ENCODE measurements around the gene SERINC4.

Gene SERINC4

GRCh38 chr15:43777267-43777914 lies 22.6 kb downstream of the SERINC4 start:
- Histone ChIP-seq H3K4me3 (ENCODE audit: insufficient read depth, low read depth, low read length, poor library complexity, severe bottlenecking) (peak overlapping the region; percentile 85), H3K27ac (ENCODE audit: insufficient read depth, low read length, poor library complexity, severe bottlenecking) (peak overlapping the region; percentile 61)
- peak; percentile 79 to 84 (median 79) for DNase-seq

GRCh38 chr15:43776718-43777266 lies 23.2 kb downstream of the SERINC4 start, which contains the start of gene ELL3:
Gene ELL3 (minus strand): TSS chr15:43776966. CDS start chr15:43776901, 65 bp downstream.
- H3K4me1 ChIP-seq (ENCODE audit: control insufficient read depth, insufficient read depth, low read length, poor library complexity, severe bottlenecking) = peaks cover 10% of the 10 kb centered on the region
- H3K4me3 ChIP-seq (ENCODE audit: insufficient read depth, low read depth, low read length, poor library complexity, severe bottlenecking) = peak within 1 kb of the TSS; percentile 85
- H3K27ac ChIP-seq (ENCODE audit: insufficient read depth, low read length, poor library complexity, severe bottlenecking) = peak within 1 kb of the TSS; percentile 61
- no peaks in the 10 kb centered on the region for H3K9me3 ChIP-seq (ENCODE audit: control insufficient read depth, low read length)
- peak; percentile 62 to 72 (median 69) for DNase-seq
- H3K36me3 ChIP-seq (ENCODE audit: control insufficient read depth, insufficient read depth, low read length) = peaks cover 16% of the 10 kb centered on the region
- H3K27me3 ChIP-seq (replicated peaks; ENCODE audit: control insufficient read depth, insufficient read depth, low read length, poor library complexity, severe bottlenecking) = no peaks in the 10 kb centered on the region

More at GRCh38 chr15:43777267-43777914, 22.6 kb downstream of the SERINC4 start:
- peaks cover 10% of the 10 kb centered on the region for H3K4me1 ChIP-seq (ENCODE audit: control insufficient read depth, insufficient read depth, low read length, poor library complexity, severe bottlenecking)
- H3K9me3 ChIP-seq (ENCODE audit: control insufficient read depth, low read length) = no peaks in the 10 kb centered on the region
- peaks cover 10% of the 10 kb centered on the region for H3K36me3 ChIP-seq (ENCODE audit: control insufficient read depth, insufficient read depth, low read length)
- H3K27me3 ChIP-seq (replicated peaks; ENCODE audit: control insufficient read depth, insufficient read depth, low read length, poor library complexity, severe bottlenecking) = no peaks in the 10 kb centered on the region

GRCh38 chr15:43776101-43776717 lies 23.8 kb downstream of the SERINC4 start:
- Histone ChIP-seq H3K27me3 (replicated peaks; ENCODE audit: control insufficient read depth, insufficient read depth, low read length, poor library complexity, severe bottlenecking) (no peaks in the 10 kb centered on the region), H3K36me3 (ENCODE audit: control insufficient read depth, insufficient read depth, low read length) (peaks cover 21% of the 10 kb centered on the region), H3K9me3 (ENCODE audit: control insufficient read depth, low read length) (no peaks in the 10 kb centered on the region), H3K4me1 (ENCODE audit: control insufficient read depth, insufficient read depth, low read length, poor library complexity, severe bottlenecking) (peaks cover 10% of the 10 kb centered on the region), H3K27ac (ENCODE audit: insufficient read depth, low read length, poor library complexity, severe bottlenecking) (peak overlapping the region; percentile 28), H3K4me3 (ENCODE audit: insufficient read depth, low read depth, low read length, poor library complexity, severe bottlenecking) (peak overlapping the region; percentile 85)
- no peak for DNase-seq

GRCh38 chr15:43775411-43775965 lies 24.5 kb downstream of the SERINC4 start:
- Histone ChIP-seq H3K27me3 (replicated peaks; ENCODE audit: control insufficient read depth, insufficient read depth, low read length, poor library complexity, severe bottlenecking) (no peaks in the 10 kb centered on the region), H3K9me3 (ENCODE audit: control insufficient read depth, low read length) (no peaks in the 10 kb centered on the region), H3K36me3 (ENCODE audit: control insufficient read depth, insufficient read depth, low read length) (peaks cover 28% of the 10 kb centered on the region), H3K4me1 (ENCODE audit: control insufficient read depth, insufficient read depth, low read length, poor library complexity, severe bottlenecking) (peaks cover 10% of the 10 kb centered on the region), H3K4me3 (ENCODE audit: insufficient read depth, low read depth, low read length, poor library complexity, severe bottlenecking) (no peak overlapping the region), H3K27ac (ENCODE audit: insufficient read depth, low read length, poor library complexity, severe bottlenecking) (no peak overlapping the region)
- DNase-seq = no peak

GRCh38 chr15:43774062-43774461 lies 26.0 kb downstream of the SERINC4 start:
- H3K36me3 ChIP-seq (ENCODE audit: control insufficient read depth, insufficient read depth, low read length) = peaks cover 42% of the 10 kb centered on the region

GRCh38 chr15:43772624-43773023 lies 27.4 kb downstream of the SERINC4 start:
- Histone ChIP-seq H3K36me3 (ENCODE audit: control insufficient read depth, insufficient read depth, low read length) (peaks cover 55% of the 10 kb centered on the region), H3K27me3 (replicated peaks; ENCODE audit: control insufficient read depth, insufficient read depth, low read length, poor library complexity, severe bottlenecking) (no peaks in the 10 kb centered on the region), H3K9me3 (ENCODE audit: control insufficient read depth, low read length) (no peaks in the 10 kb centered on the region), H3K4me3 (ENCODE audit: insufficient read depth, low read depth, low read length, poor library complexity, severe bottlenecking) (no peak overlapping the region), H3K27ac (ENCODE audit: insufficient read depth, low read length, poor library complexity, severe bottlenecking) (no peak overlapping the region), H3K4me1 (ENCODE audit: control insufficient read depth, insufficient read depth, low read length, poor library complexity, severe bottlenecking) (peaks cover 5% of the 10 kb centered on the region)
- DNase-seq = no peak

More at GRCh38 chr15:43774062-43774461, 26.0 kb downstream of the SERINC4 start:
- DNase-seq = no peak
- peaks cover 10% of the 10 kb centered on the region for H3K4me1 ChIP-seq (ENCODE audit: control insufficient read depth, insufficient read depth, low read length, poor library complexity, severe bottlenecking)
- H3K4me3 ChIP-seq (ENCODE audit: insufficient read depth, low read depth, low read length, poor library complexity, severe bottlenecking) = no peak overlapping the region
- no peak overlapping the region for H3K27ac ChIP-seq (ENCODE audit: insufficient read depth, low read length, poor library complexity, severe bottlenecking)
- no peaks in the 10 kb centered on the region for H3K27me3 ChIP-seq (replicated peaks; ENCODE audit: control insufficient read depth, insufficient read depth, low read length, poor library complexity, severe bottlenecking)
- no peaks in the 10 kb centered on the region for H3K9me3 ChIP-seq (ENCODE audit: control insufficient read depth, low read length)

GRCh38 chr15:43771816-43772215 lies 28.2 kb downstream of the SERINC4 start:
- H3K4me1 ChIP-seq (ENCODE audit: control insufficient read depth, insufficient read depth, low read length, poor library complexity, severe bottlenecking) = peaks cover 5% of the 10 kb centered on the region
- H3K9me3 ChIP-seq (ENCODE audit: control insufficient read depth, low read length) = no peaks in the 10 kb centered on the region
- H3K27ac ChIP-seq (ENCODE audit: insufficient read depth, low read length, poor library complexity, severe bottlenecking) = no peak overlapping the region
- H3K36me3 ChIP-seq (ENCODE audit: control insufficient read depth, insufficient read depth, low read length) = peaks cover 62% of the 10 kb centered on the region
- DNase-seq = no peak
- H3K4me3 ChIP-seq (ENCODE audit: insufficient read depth, low read depth, low read length, poor library complexity, severe bottlenecking) = no peak overlapping the region
- H3K27me3 ChIP-seq (replicated peaks; ENCODE audit: control insufficient read depth, insufficient read depth, low read length, poor library complexity, severe bottlenecking) = no peaks in the 10 kb centered on the region

GRCh38 chr15:43769584-43770228 lies 30.3 kb downstream of the SERINC4 start:
- Histone ChIP-seq H3K4me1 (ENCODE audit: control insufficient read depth, insufficient read depth, low read length, poor library complexity, severe bottlenecking) (no peaks in the 10 kb centered on the region), H3K27ac (ENCODE audit: insufficient read depth, low read length, poor library complexity, severe bottlenecking) (no peak overlapping the region), H3K9me3 (ENCODE audit: control insufficient read depth, low read length) (no peaks in the 10 kb centered on the region), H3K27me3 (replicated peaks; ENCODE audit: control insufficient read depth, insufficient read depth, low read length, poor library complexity, severe bottlenecking) (no peaks in the 10 kb centered on the region), H3K36me3 (ENCODE audit: control insufficient read depth, insufficient read depth, low read length) (peaks cover 83% of the 10 kb centered on the region), H3K4me3 (ENCODE audit: insufficient read depth, low read depth, low read length, poor library complexity, severe bottlenecking) (no peak overlapping the region)
- peak in 1 of 3 donors; percentile 37 for DNase-seq

- no peak overlapping the region for H3K27ac ChIP-seq (ENCODE audit: insufficient read depth, low read length, poor library complexity, severe bottlenecking)
- no peak for DNase-seq
- no peaks in the 10 kb centered on the region for H3K4me1 ChIP-seq (ENCODE audit: control insufficient read depth, insufficient read depth, low read length, poor library complexity, severe bottlenecking)
- H3K36me3 ChIP-seq (ENCODE audit: control insufficient read depth, insufficient read depth, low read length) = peaks cover 81% of the 10 kb centered on the region
- no peaks in the 10 kb centered on the region for H3K9me3 ChIP-seq (ENCODE audit: control insufficient read depth, low read length)
- no peak overlapping the region for H3K4me3 ChIP-seq (ENCODE audit: insufficient read depth, low read depth, low read length, poor library complexity, severe bottlenecking)
- no peaks in the 10 kb centered on the region for H3K27me3 ChIP-seq (replicated peaks; ENCODE audit: control insufficient read depth, insufficient read depth, low read length, poor library complexity, severe bottlenecking)
Measured at GRCh38 chr15:43763819-43764446, 36.1 kb downstream of the SERINC4 start.

All from effector memory CD4-positive, alpha-beta T cell (primary cell).